HG03175 (cell line): ENCODE data around the gene C11orf52.

ENCODE experiments used
- ATAC-seq: cut with Tn5 transposase; IDR thresholded peaks from one replicate; pipeline ENCODE4 v1.9.1; 2021; ENCODE audit warnings: mild to moderate bottlenecking, moderate library complexity; ENCODE audit not compliant: unreplicated experiment

Gene C11orf52

DNA sequence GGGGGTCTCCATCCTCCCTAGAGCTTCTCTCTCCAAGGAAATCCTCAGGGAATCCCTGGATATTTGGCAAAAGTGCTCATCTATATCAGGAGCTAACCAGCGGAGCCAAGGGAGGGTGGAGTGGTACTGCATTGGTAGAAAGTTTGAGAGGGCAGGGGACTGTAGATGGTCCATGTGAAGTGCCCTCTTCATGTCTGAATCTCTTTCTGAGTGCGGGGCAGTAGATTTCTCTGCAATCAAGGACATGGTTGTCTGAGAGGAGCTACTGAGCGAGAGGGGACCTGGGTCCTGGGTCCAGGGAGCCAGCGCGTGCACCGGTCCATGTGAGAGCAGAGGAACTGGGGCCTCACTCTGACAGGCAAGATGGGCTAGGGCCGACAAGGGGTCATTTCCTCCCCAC lies 19.1 kb downstream of the C11orf52 start:
- no peak for ATAC-seq

DNA sequence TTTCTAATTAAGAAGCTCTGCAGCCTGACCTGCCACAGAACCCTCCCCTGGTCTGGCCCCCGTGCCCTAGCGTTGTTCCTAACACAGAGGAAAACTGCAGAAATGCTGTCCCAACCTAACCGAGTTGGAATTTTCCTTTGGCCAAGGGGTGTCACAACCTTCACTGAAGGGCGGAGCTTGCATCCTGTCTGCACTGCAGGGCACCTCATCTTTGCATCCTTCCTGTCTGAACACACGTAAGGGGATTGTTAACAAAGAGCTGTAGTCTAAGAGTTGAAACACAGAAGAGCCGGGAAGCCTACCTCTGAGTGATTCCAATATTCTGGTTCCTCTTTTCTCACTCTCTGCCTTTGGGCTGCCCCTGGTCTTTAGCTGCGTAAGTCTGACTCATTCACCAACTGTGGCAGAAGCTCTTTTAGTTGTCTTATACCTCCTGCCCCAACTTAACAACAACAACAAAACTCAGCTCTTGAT lies 20.0 kb downstream of the C11orf52 start:
- ATAC-seq = peak; percentile 93

DNA sequence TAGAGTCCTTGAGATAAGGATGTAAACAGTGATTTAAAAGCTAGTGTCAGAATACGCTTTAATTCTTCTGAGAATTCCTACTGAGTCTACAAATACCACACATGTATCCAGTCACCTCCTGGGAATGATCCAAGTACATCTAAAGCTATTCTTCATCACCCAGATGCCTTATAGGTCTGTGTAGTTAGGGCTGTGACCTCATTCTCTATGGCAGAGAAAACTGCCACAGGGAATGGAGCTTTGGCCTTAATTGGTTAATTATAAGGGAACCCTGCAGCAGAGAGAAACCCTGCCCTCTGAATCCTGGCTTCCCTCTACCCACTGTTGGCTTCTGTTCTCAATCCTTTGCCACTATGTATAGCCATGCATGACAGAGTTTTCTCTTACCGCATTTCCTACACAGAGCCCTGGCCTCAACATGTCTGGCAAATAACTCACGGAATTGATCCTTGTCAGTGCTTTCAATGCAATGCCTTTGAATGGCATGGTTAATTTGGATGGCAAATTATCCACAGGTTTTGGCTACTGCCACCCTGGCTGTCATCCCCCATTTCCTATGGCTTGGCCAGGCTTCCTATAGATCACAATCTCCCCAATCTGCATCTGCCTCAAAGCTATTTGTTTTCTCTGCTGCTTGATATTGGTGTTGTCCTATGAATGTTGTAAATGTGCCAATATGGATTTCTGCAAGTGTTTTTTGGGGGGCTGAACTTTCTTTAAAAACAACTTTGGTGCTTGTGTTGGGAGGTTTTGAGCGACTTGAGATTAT lies 21.3 kb downstream of the C11orf52 start:
- ATAC-seq = no peak

DNA sequence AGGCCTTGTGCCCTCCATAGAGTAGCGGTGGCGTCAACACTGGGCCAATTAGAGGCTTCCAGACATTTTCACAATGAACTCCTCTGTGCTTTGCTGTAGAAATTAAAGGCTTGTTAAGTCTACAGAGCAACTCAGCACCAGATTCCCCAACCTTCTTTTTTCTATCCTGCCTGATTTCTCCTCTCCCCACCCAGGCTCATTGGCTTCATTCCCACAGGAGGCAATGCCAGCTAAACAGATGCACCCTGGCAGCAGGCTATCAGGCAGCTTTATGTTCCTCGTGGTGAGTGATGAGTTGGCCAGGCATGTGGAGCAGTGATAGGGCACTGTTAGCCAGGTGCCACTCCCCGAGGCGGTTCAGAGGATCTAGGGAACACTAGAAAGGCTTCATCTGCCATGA lies 23.2 kb downstream of the C11orf52 start:
- ATAC-seq = no peak

DNA sequence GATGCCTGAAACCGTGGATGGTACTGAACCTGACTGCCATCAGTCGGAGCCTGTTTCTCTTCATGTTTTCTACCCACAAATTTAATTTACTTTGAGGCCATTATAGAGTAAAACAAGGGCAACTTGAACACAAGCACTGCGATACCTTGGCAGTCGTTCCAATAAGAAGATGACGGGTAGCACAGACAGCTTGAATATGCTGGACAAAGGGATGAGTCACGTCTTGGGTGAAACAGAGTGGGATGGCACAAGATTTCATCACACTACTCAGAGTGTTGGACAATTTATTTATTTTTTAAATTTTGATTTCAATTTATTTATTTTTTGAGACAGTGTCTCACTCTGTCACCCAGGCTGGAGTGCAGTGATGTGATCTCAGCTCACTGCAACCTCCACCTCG lies 24.1 kb downstream of the C11orf52 start:
- ATAC-seq = no peak

DNA sequence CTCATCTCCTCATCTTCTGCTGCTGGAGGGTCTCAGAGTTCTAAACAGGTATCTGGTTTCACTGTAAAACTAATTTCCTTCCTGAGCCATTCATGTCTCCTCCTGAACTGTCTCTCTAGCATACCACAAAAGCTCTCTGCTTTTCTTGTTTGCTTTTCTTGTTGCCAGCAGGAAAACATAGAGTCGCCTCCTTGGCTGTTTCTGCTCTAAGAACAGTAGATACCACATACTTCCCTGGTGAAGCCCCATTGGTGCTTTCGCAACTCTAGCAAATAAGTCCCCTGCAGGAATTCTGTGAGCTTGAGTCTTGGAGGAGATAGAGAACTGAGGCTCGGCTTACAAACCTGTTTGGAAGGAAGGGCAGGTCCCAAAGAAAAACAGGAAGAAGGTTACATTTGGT lies 25.4 kb downstream of the C11orf52 start:
- ATAC-seq = no peak

DNA sequence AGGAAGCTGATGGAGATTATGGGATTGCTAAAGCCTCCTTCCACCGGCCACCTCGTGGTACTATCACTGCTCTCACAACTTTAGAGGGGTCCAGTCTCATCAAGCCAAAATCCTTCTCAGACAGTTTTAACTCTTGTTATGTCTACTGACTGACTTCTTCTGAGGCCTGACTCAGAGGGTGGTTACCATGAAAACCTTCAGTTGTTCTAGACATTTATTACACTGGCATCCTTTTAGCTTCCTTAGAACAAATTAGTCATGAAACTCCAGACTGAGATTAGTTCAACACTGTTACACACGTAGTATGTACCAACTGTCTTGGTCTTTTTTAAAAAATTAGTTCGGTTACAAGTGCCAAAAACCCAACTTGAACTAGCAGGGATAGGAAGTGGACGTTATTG lies 25.9 kb downstream of the C11orf52 start:
- ATAC-seq = no peak

DNA sequence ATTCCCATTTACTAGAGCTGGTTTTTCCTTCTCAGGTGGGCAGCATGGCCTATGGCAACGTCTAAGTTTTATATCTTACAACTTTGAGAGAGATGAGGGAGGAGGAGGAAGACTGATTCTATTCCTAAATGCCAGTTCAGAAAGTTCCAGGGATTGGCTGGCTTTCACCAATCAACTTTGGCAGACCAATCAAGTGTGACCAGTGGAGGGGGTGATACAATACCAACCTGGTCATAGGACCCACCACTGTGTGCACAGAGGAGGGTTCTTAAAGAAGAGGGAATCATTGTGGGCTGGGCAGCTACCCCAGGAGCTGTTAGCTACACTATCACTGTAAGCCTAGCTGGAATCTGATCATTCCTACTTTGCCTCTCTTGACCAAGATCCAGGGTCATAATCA lies 26.5 kb downstream of the C11orf52 start:
- no peak for ATAC-seq

DNA sequence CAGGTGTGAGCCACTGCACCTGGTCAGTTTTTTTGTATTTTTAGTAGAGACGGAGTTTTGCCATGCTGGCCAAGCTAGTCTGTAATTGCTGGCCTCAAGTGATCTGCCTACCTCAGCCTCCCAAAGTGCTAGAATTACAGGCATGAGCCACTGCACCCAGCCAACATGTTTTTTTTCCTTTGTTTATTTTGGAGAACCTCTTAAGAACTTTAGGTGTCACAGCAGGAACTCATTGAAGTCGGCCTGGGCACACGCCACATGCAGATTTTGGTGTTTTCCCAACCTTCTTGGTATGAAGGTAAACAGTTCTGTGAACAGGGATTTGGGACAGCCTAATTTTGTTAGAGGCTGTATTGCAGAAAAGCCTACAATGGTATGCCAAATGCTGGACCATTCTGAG lies 27.8 kb downstream of the C11orf52 start:
- no peak for ATAC-seq

DNA sequence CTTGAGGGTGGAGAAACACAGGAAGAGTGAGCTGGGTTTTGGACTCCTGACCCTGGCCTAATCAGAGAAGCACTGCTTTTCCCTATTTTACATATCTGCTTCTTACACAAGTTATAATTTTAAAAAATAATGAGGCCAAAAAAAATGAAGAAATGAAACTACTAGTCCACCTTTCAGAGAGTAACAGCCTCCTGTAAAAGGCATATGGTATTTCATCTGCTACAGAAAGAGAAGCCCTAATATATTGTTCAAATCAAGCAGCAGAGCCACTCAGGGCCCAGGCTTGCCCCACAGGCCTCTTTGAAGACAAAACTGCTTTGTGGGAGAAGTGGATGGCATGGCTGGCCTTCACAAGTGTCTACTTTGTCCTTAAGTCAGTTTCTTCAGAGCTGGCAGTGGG lies 28.4 kb downstream of the C11orf52 start:
- no peak for ATAC-seq

DNA sequence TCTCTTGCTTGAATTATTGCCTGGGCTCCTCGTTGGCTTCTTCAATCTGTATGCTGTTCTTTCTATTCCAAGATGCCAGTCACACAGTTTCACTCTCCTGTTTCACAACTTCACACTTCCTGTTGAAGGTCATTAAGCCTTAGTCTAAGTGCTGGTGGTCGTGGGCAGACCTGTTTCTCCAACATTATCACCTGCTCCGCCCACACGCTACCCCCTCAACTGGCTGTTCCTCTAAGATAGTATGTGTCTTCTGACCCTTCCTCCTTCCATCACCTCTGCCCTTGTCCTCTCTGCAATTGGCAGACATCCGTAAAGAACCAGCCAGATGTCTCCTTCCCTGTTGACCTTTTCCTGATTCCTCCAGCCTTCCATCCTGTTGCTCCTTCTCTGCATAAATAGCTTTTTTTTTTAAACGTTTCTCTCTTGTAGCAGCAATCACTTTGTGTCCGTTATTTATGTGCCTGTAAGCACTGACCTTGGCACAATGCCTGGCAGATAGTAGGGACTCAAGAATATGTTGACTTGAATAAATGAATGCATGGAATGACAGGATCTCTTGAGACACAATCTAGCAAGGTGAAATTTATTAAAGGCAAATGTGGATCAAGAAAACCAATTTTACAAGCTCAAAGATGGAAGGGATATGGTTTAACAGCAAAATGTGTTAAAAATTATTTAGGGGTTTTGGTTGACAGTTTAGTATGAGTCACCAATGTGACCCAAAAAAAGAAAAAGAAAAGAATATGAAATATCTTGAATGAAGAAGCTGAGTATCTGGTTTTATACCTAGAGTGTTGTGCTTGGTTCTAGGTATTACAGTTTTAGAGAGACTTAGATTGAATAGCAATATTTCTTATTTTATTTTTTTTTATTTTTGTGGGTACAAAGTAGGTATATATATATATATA lies 31.1 kb downstream of the C11orf52 start:
- no peak for ATAC-seq

DNA sequence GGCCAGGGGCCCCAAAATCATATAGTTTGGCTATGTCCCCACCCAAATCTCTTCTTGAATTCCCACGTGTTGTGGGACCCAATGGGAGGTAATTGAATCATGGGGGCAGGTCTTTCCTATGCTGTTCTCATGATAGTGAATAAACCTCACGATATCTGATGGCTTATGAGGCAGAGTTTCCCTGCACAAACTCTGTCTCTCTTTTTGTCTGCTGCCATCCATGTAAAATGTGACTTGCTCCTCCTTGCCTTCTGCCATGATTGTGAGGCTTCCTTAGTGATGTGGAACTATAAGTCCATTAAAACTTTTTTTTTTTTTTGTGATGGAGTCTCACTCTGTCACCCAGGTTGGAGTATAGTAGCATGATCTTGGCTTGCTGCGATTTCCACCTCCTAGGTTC lies 32.9 kb downstream of the C11orf52 start:
- ATAC-seq = no peak

DNA sequence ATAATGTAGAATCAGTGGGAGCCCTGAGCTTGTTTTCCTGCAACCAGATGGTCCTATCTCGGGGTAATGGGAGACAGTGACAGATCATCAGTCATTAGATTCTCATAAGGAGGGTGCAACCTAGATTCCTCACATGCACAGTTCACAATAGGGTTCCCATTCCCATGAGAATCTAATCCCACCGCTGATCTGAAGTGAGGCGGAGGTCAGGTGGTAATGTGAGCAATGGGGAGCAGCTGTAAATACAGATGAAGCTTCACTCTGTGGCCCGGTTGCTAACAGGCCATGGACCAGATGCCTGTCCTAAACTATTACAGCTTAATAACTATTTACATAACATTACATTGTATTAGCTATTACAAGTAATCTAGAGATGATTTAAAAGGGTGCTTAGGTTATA lies 35.4 kb downstream of the C11orf52 start:
- no peak for ATAC-seq

DNA sequence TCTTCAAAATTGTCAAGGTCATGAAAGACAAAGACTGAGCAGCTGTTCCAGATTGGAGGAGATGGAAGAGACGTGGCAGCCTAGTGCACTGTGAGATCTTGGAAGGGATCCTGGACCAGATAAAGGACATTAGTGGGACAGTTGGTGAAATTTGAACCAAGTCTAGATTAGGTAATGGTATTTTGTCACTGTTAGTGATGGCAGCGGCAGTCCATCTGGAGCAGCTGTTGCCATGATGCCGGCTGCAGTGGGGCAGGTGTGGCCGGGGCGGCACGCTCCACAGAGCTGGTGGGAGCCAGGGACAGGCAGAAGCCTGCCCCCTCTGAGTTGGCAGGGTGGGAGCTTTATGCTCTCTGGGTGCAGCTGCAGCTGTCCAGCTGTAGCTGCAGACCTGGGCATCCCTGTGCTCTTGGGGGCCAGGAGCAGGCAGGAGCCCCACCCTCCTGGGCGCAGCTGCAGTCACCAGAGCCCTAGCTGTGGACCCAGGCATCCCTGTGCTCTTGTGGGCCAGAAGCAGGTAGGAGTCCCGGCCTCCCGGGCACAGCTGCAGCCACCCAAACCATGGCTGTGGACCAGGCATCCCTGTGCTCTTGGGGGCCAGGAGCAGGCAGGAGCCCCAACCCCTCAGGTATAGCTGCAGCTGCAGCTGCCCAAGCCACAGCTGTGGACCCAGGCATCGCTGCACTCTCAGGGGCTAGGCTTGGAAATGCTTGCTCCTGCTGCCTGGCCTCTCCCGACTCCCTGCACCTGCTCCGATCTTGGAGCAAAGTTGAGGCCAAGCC lies 39.1 kb downstream of the C11orf52 start:
- ATAC-seq = no peak

DNA sequence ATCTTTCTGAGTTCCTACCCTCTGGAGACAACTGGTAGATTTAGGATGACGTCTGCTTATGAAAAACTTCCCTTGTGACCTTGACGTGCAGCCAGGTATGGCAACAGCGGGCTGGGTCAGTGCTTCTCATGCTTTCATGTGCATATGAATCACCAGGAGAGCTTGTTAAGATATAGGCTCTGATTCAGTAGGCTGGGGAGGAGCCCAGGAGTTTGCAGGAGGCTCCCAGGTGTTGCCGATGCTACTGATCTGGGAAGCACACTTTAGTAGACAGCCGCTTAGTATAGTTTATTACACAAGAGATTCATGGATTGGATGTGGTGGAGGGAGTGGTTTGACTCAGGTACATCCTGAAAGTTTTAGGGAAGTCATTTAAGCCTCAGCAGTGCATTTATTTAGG lies 42.2 kb downstream of the C11orf52 start:
- ATAC-seq = no peak

DNA sequence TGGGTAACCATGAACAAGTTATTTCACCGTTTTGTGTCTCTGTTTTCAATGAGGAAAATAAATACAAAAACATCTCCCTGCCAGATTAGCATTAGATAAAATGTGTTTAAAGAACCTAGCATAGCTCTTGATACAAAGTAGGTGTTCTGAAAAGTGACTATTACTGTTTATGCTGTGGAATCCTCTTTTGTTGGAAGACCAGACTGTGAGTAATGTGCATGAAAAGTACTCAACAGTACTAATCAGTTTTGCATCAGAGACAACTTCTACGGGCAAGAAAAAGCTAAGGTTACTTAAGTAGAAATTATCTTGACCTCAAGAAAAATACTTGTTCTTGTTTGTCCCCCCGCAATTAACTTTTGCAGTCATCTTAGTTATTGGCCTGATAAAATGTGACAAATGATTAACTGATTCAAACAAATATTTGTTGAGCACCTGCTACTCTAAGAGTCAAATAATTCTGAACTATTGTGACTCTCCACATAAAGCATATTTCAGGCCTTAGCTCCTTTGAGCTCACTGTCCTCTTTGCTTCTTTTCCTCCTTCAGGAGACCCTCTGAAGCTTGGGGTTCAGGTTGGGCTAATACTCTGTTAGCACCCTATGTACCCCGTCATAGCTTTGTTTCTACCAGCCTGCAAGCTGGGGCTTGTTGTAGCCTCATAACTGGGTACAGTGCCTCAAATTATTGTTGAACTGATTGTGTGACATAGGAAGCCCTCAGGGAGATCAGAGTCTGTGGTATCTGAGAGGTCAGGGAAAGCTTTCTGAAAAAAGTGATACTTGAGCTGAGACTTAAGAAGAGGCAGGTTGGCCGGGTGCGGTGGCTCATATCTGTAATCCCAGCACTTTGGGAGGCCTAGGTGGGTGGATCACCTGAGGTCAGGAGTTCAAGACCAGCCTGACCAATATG lies 42.9 kb downstream of the C11orf52 start:
- ATAC-seq = no peak

DNA sequence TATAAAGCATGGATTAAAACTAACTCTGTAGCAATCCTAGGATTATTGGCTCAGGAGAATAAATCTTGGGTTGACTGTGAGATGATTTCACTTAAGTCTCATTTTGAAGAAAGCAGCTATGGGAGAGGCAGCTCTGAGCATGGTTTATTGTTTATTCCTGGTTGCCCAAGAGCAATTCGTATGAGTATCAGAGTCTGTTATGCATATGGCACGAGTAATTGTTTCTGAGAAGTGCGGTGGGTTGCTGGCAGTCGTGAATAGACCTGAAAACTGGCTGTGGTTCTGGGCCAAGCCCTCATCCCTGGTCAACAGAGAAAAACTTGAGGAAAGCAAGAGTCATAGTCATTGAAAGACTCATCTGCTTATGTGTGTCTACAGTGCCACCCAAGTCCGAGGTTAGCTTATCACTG lies 45.2 kb downstream of the C11orf52 start:
- ATAC-seq = no peak

DNA sequence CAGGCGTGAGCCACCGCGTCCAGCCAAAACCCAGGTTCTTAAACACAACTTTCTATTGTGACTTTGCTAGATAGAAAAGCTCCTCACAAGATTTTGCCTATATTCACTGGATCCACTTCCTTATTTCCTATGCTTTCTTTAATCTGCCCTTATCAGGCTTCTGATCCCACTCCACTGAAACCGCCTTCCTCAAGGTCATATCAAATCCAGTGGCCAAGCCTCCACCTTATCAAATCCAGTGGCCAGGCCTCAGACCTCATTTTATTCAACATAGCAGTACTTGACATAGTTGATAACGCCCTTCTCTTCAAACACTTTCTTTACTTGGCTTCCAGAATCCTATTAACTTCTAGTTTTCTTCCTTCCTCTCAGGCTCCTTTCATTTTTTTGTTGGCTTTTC lies 48.0 kb downstream of the C11orf52 start:
- ATAC-seq = no peak

DNA sequence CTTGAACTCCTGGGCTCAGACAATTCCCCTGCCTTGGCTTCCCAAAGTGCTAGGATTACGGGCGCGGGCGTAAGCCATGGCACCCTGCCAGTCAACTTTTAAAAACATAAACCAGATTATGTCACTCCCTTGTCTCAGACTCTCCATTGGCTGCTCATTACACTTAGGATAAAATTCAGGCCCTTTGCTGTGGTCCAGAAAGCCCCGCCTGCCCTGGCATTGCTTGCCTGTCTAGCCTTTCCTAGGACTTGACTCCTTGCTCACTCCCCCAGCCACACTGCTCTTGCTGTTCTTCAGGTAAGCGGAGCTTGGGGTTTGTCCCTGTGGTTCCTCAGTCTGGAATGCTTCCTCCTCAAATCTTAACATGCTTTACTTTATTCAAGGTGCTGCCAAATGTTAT lies 48.9 kb downstream of the C11orf52 start:
- ATAC-seq = no peak

DNA sequence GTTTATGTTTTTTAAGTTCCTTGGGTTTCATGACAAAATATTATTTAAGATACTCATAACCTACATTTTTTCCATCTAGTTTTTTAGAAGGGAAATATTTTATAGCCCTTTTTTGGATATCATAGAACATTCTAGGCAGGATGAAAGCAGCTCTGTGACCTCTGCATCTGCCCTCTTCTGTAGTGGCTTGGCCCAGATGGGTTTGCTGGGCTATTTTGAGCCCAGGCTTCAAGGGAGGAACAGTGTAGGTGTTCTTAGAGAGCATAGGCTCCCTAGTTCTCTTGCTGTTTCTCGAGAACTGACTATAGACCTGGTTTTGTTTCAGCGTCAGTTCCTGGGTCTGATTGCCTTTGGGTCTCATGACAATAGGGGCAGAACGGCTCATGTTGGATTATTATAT lies 50.6 kb downstream of the C11orf52 start:
- ATAC-seq = no peak
